Measurements from ENCODE around the gene DNMT1. TPM values are rescaled to one million over a fixed set of nuclear protein-coding genes. Genes with fewer than 3 reads are reported as not detected.

The DNMT1 gene
- total RNA-seq, result 15.4 and 16.2 TPM in 2 replicates

DNA sequence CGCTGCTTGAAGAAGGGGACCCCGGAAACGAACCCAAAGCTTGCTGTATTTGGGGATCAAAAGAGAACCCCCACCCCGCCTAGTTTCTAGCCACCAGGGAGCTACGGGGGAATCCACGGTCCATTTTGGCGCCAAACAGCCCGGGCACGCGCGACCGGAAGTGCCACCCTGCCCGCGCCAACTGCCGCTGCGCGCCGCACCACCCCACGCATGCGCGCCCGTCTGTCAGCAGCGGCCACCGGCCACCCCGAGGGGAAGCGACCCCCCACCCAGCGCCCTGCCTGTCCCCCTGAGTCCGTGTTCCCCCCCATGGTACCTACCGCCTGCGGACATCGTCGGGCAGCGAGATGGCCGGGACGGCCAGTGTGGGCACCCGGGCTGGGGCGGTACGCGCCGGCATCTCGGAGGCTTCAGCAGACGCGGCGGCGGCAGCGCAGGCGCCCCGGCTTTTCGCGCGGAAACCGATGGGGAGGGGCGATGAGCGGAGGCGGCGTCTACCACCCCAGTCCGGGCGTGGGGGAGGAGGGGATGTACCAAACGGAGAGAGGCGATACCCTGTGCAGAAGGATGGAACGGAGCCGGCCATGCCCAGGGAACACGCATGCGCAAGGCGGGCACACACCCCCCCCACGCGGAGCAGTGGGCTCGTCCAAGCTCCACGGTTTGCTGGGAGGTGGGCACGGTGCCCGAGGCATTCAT, at the start of gene DNMT1:
TSS of gene DNMT1 (minus strand) at position 454 of the 699 bp plus-strand sequence. CDS start at position 400, 54 bp downstream.

DNA sequence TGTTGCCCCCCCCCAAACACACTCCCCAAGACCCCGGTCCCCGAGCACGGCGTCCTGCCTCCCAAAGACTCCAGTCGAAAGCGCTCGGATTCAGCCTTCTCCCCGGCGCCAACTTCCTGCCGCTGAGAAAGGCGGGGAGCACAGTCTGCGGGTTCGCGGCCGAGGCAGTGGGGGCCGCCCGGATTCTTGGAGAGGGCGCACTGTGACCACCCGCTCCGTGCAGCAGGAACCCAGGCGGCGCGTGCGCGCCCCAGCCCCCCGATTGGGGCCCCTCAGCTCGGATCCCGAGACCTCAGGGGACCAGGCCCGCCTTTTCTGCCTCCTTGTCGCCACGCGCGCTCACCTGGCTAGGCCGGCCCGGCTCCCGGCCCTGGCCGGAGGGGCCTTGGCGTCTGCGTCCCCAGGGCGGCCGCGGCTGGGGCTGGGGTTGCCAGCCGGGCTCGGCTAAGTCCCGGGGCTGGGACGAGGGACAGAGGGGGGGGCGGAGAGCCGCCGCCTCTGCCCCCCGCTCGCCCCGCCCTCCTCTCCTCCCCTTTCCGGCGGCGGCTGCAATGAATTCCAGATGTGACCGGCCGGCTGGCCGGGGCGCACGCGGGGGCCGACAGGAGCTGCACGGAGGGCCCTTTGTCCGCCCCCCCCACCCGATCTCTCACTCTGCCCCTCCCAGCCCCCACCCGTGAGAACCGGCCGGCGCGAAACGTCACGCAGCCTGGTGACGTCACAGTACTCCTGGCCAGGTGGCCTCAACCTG, 36.3 kb upstream of the DNMT1 start, which contains the start of gene S1PR2:
TSS of gene S1PR2 (minus strand) at position 471 of the 751 bp plus-strand sequence. CDS start 6,426 bp downstream, outside the sequence.

DNA sequence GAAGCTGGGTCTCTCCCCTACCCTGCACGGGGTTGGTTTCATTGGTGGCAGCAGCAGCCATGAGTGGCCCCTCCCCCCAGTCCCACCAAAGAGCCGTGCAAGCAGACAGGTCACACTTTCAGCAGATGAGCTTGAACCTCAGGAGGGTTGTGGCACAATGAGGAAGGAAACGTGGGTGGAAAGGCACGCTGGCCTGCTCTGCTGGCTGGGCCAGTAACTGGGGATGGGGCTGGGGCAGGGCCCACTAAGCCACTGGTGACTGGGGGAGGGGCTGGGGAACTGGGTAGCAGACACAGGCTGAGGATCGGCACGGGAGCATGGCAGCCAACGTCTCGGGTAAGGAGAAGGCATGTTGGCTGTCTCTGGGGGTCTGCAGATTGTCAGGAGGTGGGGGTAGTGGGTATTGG, 83.3 kb downstream of the DNMT1 start, which contains the start of gene P2RY11:
TSS of gene P2RY11 (plus strand) at position 289 of the 407 bp plus-strand sequence. CDS start at position 318, 29 bp downstream.

GRCh38 chr19:10106100-10106936, 88.4 kb downstream of the DNMT1 start, which contains the start of gene PPAN:
TSS of gene PPAN (plus strand) at chr19:10106362. CDS start at chr19:10106395, 33 bp downstream.

GRCh38 chr19:10085641-10086590, 108.8 kb downstream of the DNMT1 start, which contains the start of gene SHFL:
TSS of gene SHFL (plus strand) at chr19:10086317. CDS start at chr19:10086428, 111 bp downstream.

Other genes with a start within 250 kb of the DNMT1 start
- 1.7 and 2.1 TPM in 2 replicates for gene COL5A3, start 184.4 kb downstream of the DNMT1 start, total RNA-seq
- not detected in 2 replicates for gene RDH8, start 181.5 kb downstream of the DNMT1 start, total RNA-seq
- gene SHFL, start 108.6 kb downstream of the DNMT1 start, total RNA-seq, result 16.9 and 18.3 TPM in 2 replicates
- 0.14 and 0.28 TPM in 2 replicates for gene ANGPTL6, start 92.3 kb downstream of the DNMT1 start, total RNA-seq
- gene PPAN, start 88.6 kb downstream of the DNMT1 start, total RNA-seq, result 22.8 and 36.7 TPM in 2 replicates
- 1.00 and 3.3 TPM in 2 replicates for gene P2RY11, start 83.3 kb downstream of the DNMT1 start, total RNA-seq
- 395 and 434 TPM in 2 replicates for gene EIF3G, start 75.1 kb downstream of the DNMT1 start, total RNA-seq
- gene S1PR2, start 36.4 kb upstream of the DNMT1 start, total RNA-seq, result 16.5 and 23.5 TPM in 2 replicates
- 13.1 and 14.2 TPM in 2 replicates for gene MRPL4, start 57.3 kb upstream of the DNMT1 start, total RNA-seq
- 6.3 and 13.2 TPM in 2 replicates for gene ICAM1, start 76.2 kb upstream of the DNMT1 start, total RNA-seq
- gene ICAM4, start 92.0 kb upstream of the DNMT1 start, total RNA-seq, result 1.5 and 4.4 TPM in 2 replicates
- gene ICAM5, start 95.0 kb upstream of the DNMT1 start, total RNA-seq, result 1.3 TPM in 2 replicates
- gene ZGLP1, start 114.9 kb upstream of the DNMT1 start, total RNA-seq, result 0.28 and 0.37 TPM in 2 replicates
- 15.2 and 16.6 TPM in 2 replicates for gene FDX2, start 121.1 kb upstream of the DNMT1 start, total RNA-seq
- gene RAVER1, start 138.6 kb upstream of the DNMT1 start, total RNA-seq, result 4.1 and 6.4 TPM in 2 replicates
- 10.7 and 12.9 TPM in 2 replicates for gene ICAM3, start 144.7 kb upstream of the DNMT1 start, total RNA-seq
- gene TYK2, start 185.6 kb upstream of the DNMT1 start, total RNA-seq, result 44.8 and 63.2 TPM in 2 replicates
- gene CDC37, start 208.6 kb upstream of the DNMT1 start, total RNA-seq, result 188 and 194 TPM in 2 replicates
- 2.7 and 3.8 TPM in 2 replicates for gene PDE4A, start 225.6 kb upstream of the DNMT1 start, total RNA-seq